NCI-H1436 (cell line): ENCODE results near the gene PPP1R14D.
"Not testable (repeated sequence)": the region's sequence is repeated elsewhere in the genome, so short reads cannot be mapped to it uniquely, and the experiment has no call there.

Source experiments
- DNase-seq: peaks from one replicate; lab custom pipeline; 2025; lab: John Stamatoyannopoulos, UW

Gene PPP1R14D

GRCh38 chr15:40828447-40829036, at the start of gene PPP1R14D:
Gene PPP1R14D, minus strand, starts transcription at chr15:40828708. Its CDS starts 67 bp downstream, at chr15:40828641.
- no peak for DNase-seq

GRCh38 chr15:40877694-40878093, 49.2 kb upstream of the PPP1R14D start:
- DNase-seq = no peak

- no peak for DNase-seq
Observed at GRCh38 chr15:40875991-40876730, 47.7 kb upstream of the PPP1R14D start.

GRCh38 chr15:40873694-40874561, 45.4 kb upstream of the PPP1R14D start, which contains the start of gene RHOV:
Gene RHOV, minus strand, starts transcription at chr15:40874234. Its CDS starts 95 bp downstream, at chr15:40874139.
- peak; percentile 72 for DNase-seq

- DNase-seq = no peak
Observed at GRCh38 chr15:40872791-40873693, 44.5 kb upstream of the PPP1R14D start.

- DNase-seq = no peak
Observed at GRCh38 chr15:40871749-40872617, 43.5 kb upstream of the PPP1R14D start.

- DNase-seq = no peak
Observed at GRCh38 chr15:40870716-40871115, 42.2 kb upstream of the PPP1R14D start.

- DNase-seq = no peak
Observed at GRCh38 chr15:40869686-40870085, 41.2 kb upstream of the PPP1R14D start.

- DNase-seq = no peak
Observed at GRCh38 chr15:40867199-40867598, 38.7 kb upstream of the PPP1R14D start.

- no peak for DNase-seq
Observed at GRCh38 chr15:40863660-40864270, 35.3 kb upstream of the PPP1R14D start.

- not testable (repeated sequence) for DNase-seq
Observed at GRCh38 chr15:40861147-40861546, 32.6 kb upstream of the PPP1R14D start.

GRCh38 chr15:40859206-40859851, 30.8 kb upstream of the PPP1R14D start:
- peak; percentile 78 for DNase-seq

GRCh38 chr15:40858706-40859105, 30.2 kb upstream of the PPP1R14D start:
- no peak for DNase-seq

- DNase-seq = peak; percentile 71
Observed at GRCh38 chr15:40857601-40858341, 29.3 kb upstream of the PPP1R14D start.

- no peak for DNase-seq
Observed at GRCh38 chr15:40856746-40857145, 28.2 kb upstream of the PPP1R14D start.

- DNase-seq = no peak
Observed at GRCh38 chr15:40855706-40856234, 27.3 kb upstream of the PPP1R14D start.

- no peak for DNase-seq
Observed at GRCh38 chr15:40854161-40854560, 25.7 kb upstream of the PPP1R14D start.

- DNase-seq = no peak
Observed at GRCh38 chr15:40853241-40853890, 24.9 kb upstream of the PPP1R14D start.
